Superior temporal gyrus (tissue), 1 donor: ENCODE results near the gene PRR20D.
A peak's percentile ranks its signal among the peaks of the same experiment; 100 is the strongest.
"Not testable (repeated sequence)": the region's sequence is repeated elsewhere in the genome, so short reads cannot be mapped to it uniquely, and the experiment has no call there.

Experiments
- DNase-seq: peaks from one replicate; pipeline ENCODE4 v3.0.0-alpha.2; 2016; ENCODE audit errors: extremely low spot score

The PRR20D gene

GRCh38 chr13:57160332-57160731, at the start of gene PRR20D:
Gene PRR20D, plus strand, starts transcription at chr13:57160632. Its CDS starts 387 bp downstream, at chr13:57161019.
- DNase-seq = not testable (repeated sequence)

- DNase-seq = no peak
Measured at GRCh38 chr13:57114945-57115344, 45.5 kb upstream of the PRR20D start.

GRCh38 chr13:57123681-57124080, 36.8 kb upstream of the PRR20D start:
- DNase-seq = peak; percentile 47

- DNase-seq = no peak
Measured at GRCh38 chr13:57128909-57129308, 31.5 kb upstream of the PRR20D start.

GRCh38 chr13:57136093-57136492, 24.3 kb upstream of the PRR20D start:
- DNase-seq = no peak

GRCh38 chr13:57137585-57137984, 22.8 kb upstream of the PRR20D start:
- no peak for DNase-seq

GRCh38 chr13:57138988-57139387, 21.4 kb upstream of the PRR20D start:
- DNase-seq = no peak

GRCh38 chr13:57139781-57140180, 20.7 kb upstream of the PRR20D start:
- DNase-seq = not testable (repeated sequence)

GRCh38 chr13:57140235-57140968, 20.0 kb upstream of the PRR20D start, which contains the start of gene PRR20A:
Gene PRR20A, plus strand, starts transcription at chr13:57140918. Its CDS starts 387 bp downstream, at chr13:57141305.
- DNase-seq = not testable (repeated sequence)

- DNase-seq = not testable (repeated sequence)
Measured at GRCh38 chr13:57147188-57147587, 13.2 kb upstream of the PRR20D start, which contains the start of gene PRR20B. Gene PRR20B, plus strand, starts transcription at chr13:57147488. Its CDS starts 387 bp downstream, at chr13:57147875.

- DNase-seq = not testable (repeated sequence)
Measured at GRCh38 chr13:57148106-57148505, 12.3 kb upstream of the PRR20D start.

GRCh38 chr13:57153761-57154160, 6.7 kb upstream of the PRR20D start, which contains the start of gene PRR20C:
Gene PRR20C, plus strand, starts transcription at chr13:57154061. Its CDS starts 387 bp downstream, at chr13:57154448.
- not testable (repeated sequence) for DNase-seq

- DNase-seq = not testable (repeated sequence)
Measured at GRCh38 chr13:57166897-57167296, 6.5 kb downstream of the PRR20D start, which contains the start of gene PRR20E. Gene PRR20E, plus strand, starts transcription at chr13:57167197. Its CDS starts 387 bp downstream, at chr13:57167584.

- no peak for DNase-seq
Measured at GRCh38 chr13:57191667-57192066, 31.2 kb downstream of the PRR20D start.

- DNase-seq = no peak
Measured at GRCh38 chr13:57212989-57213388, 52.6 kb downstream of the PRR20D start.
